Psoas muscle (tissue), 8 donors: ENCODE results near the gene NMBR. TPM values are rescaled to one million over a fixed set of nuclear protein-coding genes. Genes with fewer than 3 reads are reported as not detected.

Source experiments
- ATAC-seq, 4 donors: fragments of 200-7000 bp; cut with Tn5 transposase; one replicate each; pipeline ENCODE4 v1.9.1; 2020; ENCODE audit warnings: moderate library complexity in 3 of 4, mild to moderate bottlenecking in 2 of 4
- DNase-seq, 2 donors: peaks; one replicate each; pipeline ENCODE4 v3.0.0-alpha.2; 2020
- H3K27ac ChIP-seq: fragments of 200-600 bp; one replicate; pipeline ENCODE4 v1.8.0; 2022
- H3K27me3 ChIP-seq, 3 donors: fragments of 200-600 bp in 1 of 3; one replicate each; pipeline versions ENCODE4 v1.6.1 to v1.8.0; 2013 to 2022; ENCODE audit warnings: low read length in 2 of 3, mild to moderate bottlenecking in 2 of 3, moderate library complexity in 1 of 3; ENCODE audit not compliant: insufficient read depth in 3 of 3
- H3K36me3 ChIP-seq, 2 donors: fragments of 200-600 bp in 1 of 2; one replicate each; pipeline versions ENCODE4 v1.6.1 to v1.8.0; 2013 to 2022; ENCODE audit warnings: low read depth in 1 of 2, mild to moderate bottlenecking in 1 of 2, moderate library complexity in 1 of 2; ENCODE audit not compliant: insufficient read depth in 1 of 2
- H3K4me1 ChIP-seq: fragments of 200-600 bp; one replicate; pipeline ENCODE4 v1.8.0; 2022
- H3K4me3 ChIP-seq: fragments of 200-600 bp; one replicate; pipeline ENCODE4 v1.8.0; 2022; ENCODE audit warnings: mild to moderate bottlenecking
- H3K9me3 ChIP-seq: fragments of 200-600 bp; one replicate; pipeline ENCODE4 v1.8.0; 2022
- WGBS, 3 donors: extraction: QIAGEN DNeasy Blood & Tissue Kit; methylation state at CpG; one replicate each; pipeline versions ENCODE4 v1.1.6 to v1.1.7; 2013; 5-methylcytosine and 5-hydroxymethylcytosine counted together
- intact Hi-C, 2 donors: fragments of 100-400 bp; cut with DNase I; formaldehyde crosslinking; loops; one replicate each; pipeline versions ENCODE4 v1.11.0 to v1.14.2; 2022
- polyA plus RNA-seq, 3 donors: library from polyadenylated mRNA; stranded (reverse); fragments of 200-250 nt; gene quantifications; one replicate each; pipeline ENCODE4 v1.2.3, GENCODE V29; 2013
- total RNA-seq, 4 donors: library from RNA; stranded (reverse); fragmentation: NEBNext Ultra II Directional in 2 of 4; extraction: Animal tissue kit (Norgen Biotek cat#: 25700) in 2 of 4; gene quantifications; one replicate each; pipeline versions ENCODE4 v1.2.1 to v1.2.4, GENCODE V29; 2021 to 2023
- TF ChIP-seq, protein P1 (sequence below): fragments of 200-600 bp; IDR thresholded peaks from one replicate; pipeline ENCODE4 v1.8.0; 2022; ENCODE audit warnings: antibody characterized with exemption
- donor health status: healthy with polysubstance abuse.
- donor health status: DM: no; HTN: no; CAD: no; lungs with moderate emphysema.
- donor health status: Bipolar disorder and iron deficiency.
- donor health status: healthy.
- donor health status: DM: yes; HTN: yes; CAD: no.
- donor health status: DM: no; HTN: no; CAD: no.
- donor health status: DM: no; HTN: no; CAD: no.
- donor health status: DM: yes; HTN: yes; CAD: no.

The NMBR gene
- total and polyA plus RNA-seq, 7 donors = not detected

DNA sequence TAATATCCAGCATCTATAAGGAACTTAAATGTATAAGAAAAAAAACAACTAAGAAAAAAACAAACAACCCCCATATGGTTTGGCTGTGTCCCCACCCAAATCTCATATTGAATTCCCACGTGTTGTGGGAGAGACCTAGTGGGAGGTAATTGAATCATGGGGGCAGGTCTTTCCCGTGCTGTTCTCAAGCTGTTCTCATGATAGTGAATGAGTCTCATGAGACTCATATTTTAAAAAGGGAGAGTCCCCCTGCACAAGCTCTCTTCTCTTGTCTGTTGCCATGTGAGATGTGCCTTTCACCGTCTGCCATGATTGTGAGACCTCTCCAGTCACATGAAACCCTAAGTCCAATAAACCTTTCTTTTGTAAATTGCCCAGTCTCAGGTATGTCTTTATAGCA is 119.8 kb downstream of the NMBR start:
- DNase-seq (no peak), ATAC-seq (no peak)
- TF ChIP-seq, protein P1, sequence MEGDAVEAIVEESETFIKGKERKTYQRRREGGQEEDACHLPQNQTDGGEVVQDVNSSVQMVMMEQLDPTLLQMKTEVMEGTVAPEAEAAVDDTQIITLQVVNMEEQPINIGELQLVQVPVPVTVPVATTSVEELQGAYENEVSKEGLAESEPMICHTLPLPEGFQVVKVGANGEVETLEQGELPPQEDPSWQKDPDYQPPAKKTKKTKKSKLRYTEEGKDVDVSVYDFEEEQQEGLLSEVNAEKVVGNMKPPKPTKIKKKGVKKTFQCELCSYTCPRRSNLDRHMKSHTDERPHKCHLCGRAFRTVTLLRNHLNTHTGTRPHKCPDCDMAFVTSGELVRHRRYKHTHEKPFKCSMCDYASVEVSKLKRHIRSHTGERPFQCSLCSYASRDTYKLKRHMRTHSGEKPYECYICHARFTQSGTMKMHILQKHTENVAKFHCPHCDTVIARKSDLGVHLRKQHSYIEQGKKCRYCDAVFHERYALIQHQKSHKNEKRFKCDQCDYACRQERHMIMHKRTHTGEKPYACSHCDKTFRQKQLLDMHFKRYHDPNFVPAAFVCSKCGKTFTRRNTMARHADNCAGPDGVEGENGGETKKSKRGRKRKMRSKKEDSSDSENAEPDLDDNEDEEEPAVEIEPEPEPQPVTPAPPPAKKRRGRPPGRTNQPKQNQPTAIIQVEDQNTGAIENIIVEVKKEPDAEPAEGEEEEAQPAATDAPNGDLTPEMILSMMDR = no peak
- intact Hi-C loops = no loop called here
- H3K4me3 ChIP-seq = no peak overlapping the region
- H3K4me1 ChIP-seq = no peaks in the 10 kb centered on the region
- no peak overlapping the region for H3K27ac ChIP-seq
- no peaks in the 10 kb centered on the region for H3K27me3 ChIP-seq
- 50 to 67% (median 52%) methylated on average over 3 of the region's 3 CpGs for WGBS, 3 donors
- no peaks in the 10 kb centered on the region for H3K9me3 ChIP-seq
- H3K36me3 ChIP-seq = no peaks in the 10 kb centered on the region

DNA sequence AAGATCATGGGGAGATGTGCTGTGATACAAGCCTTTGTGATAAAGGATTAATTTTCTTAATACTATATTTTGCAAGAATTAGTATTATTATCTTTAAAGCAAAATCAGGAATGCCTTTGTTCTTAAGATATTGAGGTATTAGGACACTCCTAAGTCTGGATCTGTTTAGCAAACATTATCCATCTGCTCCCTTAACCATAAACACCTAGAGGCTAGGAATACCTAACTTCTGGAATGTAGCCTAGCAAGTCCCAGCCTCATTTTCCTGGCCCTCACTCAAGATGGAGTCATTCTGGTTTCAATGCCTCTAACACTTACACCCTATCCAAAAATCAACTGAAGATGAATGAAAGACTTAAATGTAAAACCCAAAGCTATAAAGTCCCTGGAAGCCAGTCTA is 120.5 kb downstream of the NMBR start:
- no peaks in the 10 kb centered on the region for H3K4me1 ChIP-seq
- no peak for ATAC-seq
- TF ChIP-seq, protein P1 = no peak
- H3K27me3 ChIP-seq = no peaks in the 10 kb centered on the region
- DNase-seq = no peak
- no peak overlapping the region for H3K4me3 ChIP-seq
- no peaks in the 10 kb centered on the region for H3K9me3 ChIP-seq
- no peak overlapping the region for H3K27ac ChIP-seq
- no peaks in the 10 kb centered on the region for H3K36me3 ChIP-seq
- intact Hi-C loops = no loop called here

Other genes starting within 250 kb of the NMBR start
- not detected for gene GJE1, start 14.2 kb downstream of the NMBR start, total RNA-seq
- gene GJE1, start 14.2 kb downstream of the NMBR start, polyA plus RNA-seq = not detected
- 10 to 100 TPM; 46.9 to 57.9 (median 54.2) TPM for gene VTA1, start 141 bp upstream of the NMBR start, total RNA-seq
- gene VTA1, start 141 bp upstream of the NMBR start, polyA plus RNA-seq = 100 to 1,000 TPM in 1 of 3 donors, 10 to 100 TPM in 2; 47.2 to 101 (median 69.7) TPM
- gene ADGRG6, start 154.9 kb upstream of the NMBR start, total RNA-seq = 1 to 10 TPM in 3 of 4 donors, under 1 TPM in 1; 0.59 to 2.3 (median 2.1) TPM
- under 1 TPM; 0.32 to 0.59 (median 0.55) TPM for gene ADGRG6, start 154.9 kb upstream of the NMBR start, polyA plus RNA-seq